ENCODE measurements around the gene GNL3.

DNA sequence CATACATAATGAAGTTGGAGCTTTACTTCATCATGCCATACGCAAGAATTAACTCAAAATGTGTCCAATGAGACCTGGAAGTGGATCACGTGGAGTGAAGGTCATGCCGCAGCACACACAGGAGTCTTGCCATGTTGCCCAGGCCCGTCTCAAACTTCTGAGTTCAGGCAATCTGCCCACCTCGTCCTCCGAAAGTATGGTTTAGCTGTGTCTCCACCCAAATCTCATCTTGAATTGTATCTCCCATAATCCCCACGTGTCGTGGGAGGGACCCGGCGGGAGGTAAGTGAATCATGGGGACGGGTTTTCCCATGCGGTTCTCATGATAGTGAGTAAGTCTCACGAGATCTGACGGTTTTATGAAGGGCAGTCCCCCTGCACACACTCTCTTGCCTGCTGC lies 45.8 kb downstream of the GNL3 start:
- TF ChIP-seq SP1 (IDR thresholded peaks at IDR 0.05), result no peak
- TF ChIP-seq, protein P1, sequence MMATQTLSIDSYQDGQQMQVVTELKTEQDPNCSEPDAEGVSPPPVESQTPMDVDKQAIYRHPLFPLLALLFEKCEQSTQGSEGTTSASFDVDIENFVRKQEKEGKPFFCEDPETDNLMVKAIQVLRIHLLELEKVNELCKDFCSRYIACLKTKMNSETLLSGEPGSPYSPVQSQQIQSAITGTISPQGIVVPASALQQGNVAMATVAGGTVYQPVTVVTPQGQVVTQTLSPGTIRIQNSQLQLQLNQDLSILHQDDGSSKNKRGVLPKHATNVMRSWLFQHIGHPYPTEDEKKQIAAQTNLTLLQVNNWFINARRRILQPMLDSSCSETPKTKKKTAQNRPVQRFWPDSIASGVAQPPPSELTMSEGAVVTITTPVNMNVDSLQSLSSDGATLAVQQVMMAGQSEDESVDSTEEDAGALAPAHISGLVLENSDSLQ (IDR thresholded peaks at IDR 0.05), result no peak
- TF ChIP-seq ZNF384 (IDR thresholded peaks at IDR 0.05), result no peak
- no peak for TF ChIP-seq FOXM1 (IDR thresholded peaks at IDR 0.05; ENCODE audit: borderline replicate concordance)
- no peak for TF ChIP-seq LEF1 (IDR thresholded peaks at IDR 0.05; ENCODE audit: borderline replicate concordance)
- no peak for TF ChIP-seq FOXA1 (IDR thresholded peaks at IDR 0.05)
- no peak for TF ChIP-seq BHLHE40 (IDR thresholded peaks at IDR 0.05; ENCODE audit: borderline replicate concordance)
- no peak for TF ChIP-seq FOXK2 (IDR thresholded peaks at IDR 0.05)
- no peak for TF ChIP-seq SUZ12 (IDR thresholded peaks at IDR 0.05)

Data from HEK293T (cell line).